Heart left ventricle (tissue), 16 donors: Measurements from ENCODE around the gene ANKRD52. TPM values are rescaled to one million over a fixed set of nuclear protein-coding genes. Genes with fewer than 3 reads are reported as not detected.
A peak's percentile ranks its signal among the peaks of the same experiment; 100 is the strongest.

ENCODE experiments used
- ATAC-seq, 4 donors: fragments of 200-7000 bp; cut with Tn5 transposase; one replicate each; pipeline ENCODE4 v1.9.1; 2020 to 2022; ENCODE audit warnings: moderate library complexity in 4 of 4, mild to moderate bottlenecking in 3 of 4, moderate number of reproducible peaks in 1 of 4
- DNase-seq, 5 donors: peaks; one replicate each; pipeline ENCODE4 v3.0.0-alpha.2; 2020
- H3K27ac ChIP-seq, 12 donors: fragments of 200-600 bp; sonication (generic) in 4 of 12; one replicate each; pipeline versions ENCODE4 v1.5.0 to v1.8.0; 2016 to 2022; ENCODE audit warnings: mild to moderate bottlenecking in 2 of 12
- H3K27me3 ChIP-seq, 9 donors: fragments of 200-600 bp; sonication (generic) in 2 of 9; one replicate each; pipeline versions ENCODE4 v1.5.1 to v1.8.0; 2016 to 2022; ENCODE audit warnings: mild to moderate bottlenecking in 3 of 9
- H3K36me3 ChIP-seq, 9 donors: fragments of 200-600 bp; sonication (generic) in 2 of 9; one replicate each; pipeline versions ENCODE4 v1.5.0 to v1.8.0; 2018 to 2022; ENCODE audit warnings: mild to moderate bottlenecking in 2 of 9
- H3K4me1 ChIP-seq, 12 donors: fragments of 200-600 bp; sonication (generic) in 4 of 12; one replicate each; pipeline versions ENCODE4 v1.5.0 to v1.8.0; 2016 to 2022; ENCODE audit warnings: mild to moderate bottlenecking in 3 of 12
- H3K4me3 ChIP-seq, 12 donors: fragments of 200-600 bp; sonication (generic) in 4 of 12; one replicate each; pipeline versions ENCODE4 v1.5.0 to v1.8.0; 2017 to 2022; ENCODE audit warnings: mild to moderate bottlenecking in 9 of 12, moderate library complexity in 4 of 12
- H3K9me3 ChIP-seq, 12 donors: fragments of 200-600 bp; sonication (generic) in 4 of 12; one replicate each; pipeline versions ENCODE4 v1.5.0 to v1.8.0; 2016 to 2022; ENCODE audit warnings: mild to moderate bottlenecking in 1 of 12
- CTCF ChIP-seq, 12 donors: fragments of 200-600 bp; sonication (generic) in 4 of 12; IDR thresholded peaks; one replicate each; pipeline versions ENCODE4 v1.5.0 to v1.8.0; 2018 to 2022; ENCODE audit warnings: antibody characterized with exemption in 12 of 12, mild to moderate bottlenecking in 5 of 12
- POLR2A ChIP-seq, 2 donors: fragments of 450-650 bp; IDR thresholded peaks; one replicate each; pipeline ENCODE4 v1.6.1; 2017; ENCODE audit warnings: antibody characterized with exemption in 2 of 2, mild to moderate bottlenecking in 2 of 2, moderate library complexity in 2 of 2
- WGBS, 4 donors: extraction: QIAGEN DNeasy Blood & Tissue Kit in 2 of 4; methylation state at CpG; one replicate each; pipeline versions ENCODE4 v1.1.5 to v1.1.7; 2013 to 2018; 5-methylcytosine and 5-hydroxymethylcytosine counted together
- intact Hi-C, 10 donors: fragments of 100-400 bp; cut with DNase I; formaldehyde crosslinking; loops; one replicate each; pipeline versions ENCODE4 v1.11.1 to v1.14.2; 2022
- long read RNA-seq, 3 donors: library from polyadenylated mRNA; unstranded; transcript quantifications; one replicate each; pipeline ENCODE4 v2.0.0, GENCODE V29; 2020 to 2021
- polyA plus RNA-seq, 2 donors: library from polyadenylated mRNA; stranded (reverse); fragments of 200-250 nt; gene quantifications; one replicate each; pipeline ENCODE4 v1.2.3, GENCODE V29; 2013
- total RNA-seq, 9 donors: library from RNA; depleted of rRNA in 2 of 9; stranded (reverse); fragments of >200 nt in 2 of 9; fragmentation: NEBNext Ultra II Directional in 3 of 9; extraction: Animal tissue kit (Norgen Biotek cat#: 25700) in 3 of 9; gene quantifications; one replicate each; pipeline versions ENCODE4 v1.1.0 to v1.2.4, GENCODE V29; 2016 to 2023
- donor health status: ischemic (EF 13 %, LVEDD 7.1; RV severe dilation, severe dysfunction).
- donor health status: healthy with polysubstance abuse.
- donor health status: DM: no; HTN: yes; CAD: no.
- donor health status: DM: no; HTN: no; CAD: no.
- donor health status: ischemic (EF 25% LVEDD 6.9; RV normal size, moderate dysfunction).
- donor health status: ischemic (EF 25% LVEDD 5.7; RV mildly dilated, moderate dysfunction).
- donor health status: healthy.
- donor health status: DM: yes; HTN: yes; CAD: no.
- donor health status: ischemic (EF 35%, LVEDD 5.7; RV mildly dilated, moderate dysfunction).
- donor health status: nonischemic (EF 11% LVEDD 7.7; RV severe dilation, severe dysfunction).
- donor health status: DM: yes; HTN: yes; CAD: no.
- donor health status: PGD.
- donor health status: ischemic (EF 29% LVEDD 5.4; RV normal size, mild dysfunction).
- donor health status: nonischemic (EF 23%, LVEDD 6.1; RV moderate dilation, normal function).

The ANKRD52 gene
- total RNA-seq (10 to 100 TPM; 19.3 to 40.6 (median 28.0) TPM), polyA plus RNA-seq (10 to 100 TPM; 12.2 to 36.7 TPM)
- long read RNA-seq, donor 1, partial matches to known transcripts: 0 of 3 reads
- long read RNA-seq, donor 1, other reads (novel, unspliced or antisense): 3 of 3 reads
- long read RNA-seq, donor 2, partial matches to known transcripts: 3 of 9 reads
- long read RNA-seq, donor 2, other reads (novel, unspliced or antisense): 6 of 9 reads
- long read RNA-seq, donor 3, partial matches to known transcripts: 2 of 8 reads
- long read RNA-seq, donor 3, other reads (novel, unspliced or antisense): 6 of 8 reads

GRCh38 chr12:56258068-56258819 is at the start of gene ANKRD52:
TSS of gene ANKRD52 (minus strand) at chr12:56258384. CDS start at chr12:56258269, 115 bp downstream.
- WGBS, 4 donors: 0 to 1% (median 0%) methylated on average over 15 to 78 of the region's 78 CpGs
- peak; percentile 65 to 97 (median 93) for ATAC-seq
- intact Hi-C loops: loop anchor here in 6 of 10 donors (2.0 to 5.0 kb wide), 3 partner anchors 33 to 65 kb away; partner anchors contain the start of genes NABP2 (in 6 of the 6) and RNF41 (in 4 of the 6)

GRCh38 chr12:56307221-56307965 is 49.2 kb upstream of the ANKRD52 start:
- DNase-seq: no peak
- Histone ChIP-seq H3K27ac (no peak overlapping the region), H3K27me3 (no peaks in the 10 kb centered on the region), H3K9me3 (no peaks in the 10 kb centered on the region), H3K36me3 (peaks cover 0 to 84% (median 67%) of the 10 kb centered on the region in 9 donors), H3K4me1 (peaks cover 0 to 9% (median 2%) of the 10 kb centered on the region in 12 donors), H3K4me3 (no peak overlapping the region)
- intact Hi-C loops: no loop called here
- TF ChIP-seq POLR2A (IDR thresholded peaks at IDR 0.05): no peak
- no peak for TF ChIP-seq CTCF (IDR thresholded peaks at IDR 0.05)
- no peak for ATAC-seq
- WGBS, 4 donors: 96 to 98% (median 96%) methylated on average over 7 of the region's 7 CpGs

More at GRCh38 chr12:56258068-56258819, at the start of gene ANKRD52:
- Histone ChIP-seq H3K27me3 (no peaks in the 10 kb centered on the region), H3K36me3 (peaks cover 0 to 38% (median 32%) of the 10 kb centered on the region in 9 donors), H3K4me1 (peaks cover 5 to 29% (median 23%) of the 10 kb centered on the region in 12 donors), H3K4me3 (peak within 1 kb of the TSS; percentile 60 to 99 (median 96)), H3K9me3 (no peaks in the 10 kb centered on the region), H3K27ac (peak within 1 kb of the TSS; percentile 51 to 97 (median 90))
- TF ChIP-seq CTCF (IDR thresholded peaks at IDR 0.05) (peak in 11 of 12 donors; percentile 43 to 94 (median 83)), POLR2A (IDR thresholded peaks at IDR 0.05) (peak in 1 of 2 donors; percentile 35)
- peak; percentile 76 to 90 (median 83) for DNase-seq

- no peaks in the 10 kb centered on the region for H3K9me3 ChIP-seq
- H3K27me3 ChIP-seq: no peaks in the 10 kb centered on the region
- no peak overlapping the region for H3K27ac ChIP-seq
- 91 to 93% (median 93%) methylated on average over 8 of the region's 8 CpGs for WGBS, 4 donors
- DNase-seq: no peak
- peaks cover 0 to 62% (median 48%) of the 10 kb centered on the region in 9 donors for H3K36me3 ChIP-seq
- TF ChIP-seq POLR2A (IDR thresholded peaks at IDR 0.05): no peak
- no peak for TF ChIP-seq CTCF (IDR thresholded peaks at IDR 0.05)
- H3K4me1 ChIP-seq: peaks cover 8 to 27% (median 18%) of the 10 kb centered on the region in 12 donors
- H3K4me3 ChIP-seq: no peak overlapping the region
- no peak for ATAC-seq
- intact Hi-C loops: no loop called here
Measured at GRCh38 chr12:56304872-56305590, 46.8 kb upstream of the ANKRD52 start.
